GM12875 (cell line): Measurements from ENCODE around the gene HSF4.
"Not testable (repeated sequence)": the region's sequence is repeated elsewhere in the genome, so short reads cannot be mapped to it uniquely, and the experiment has no call there.

Experiments
- H3K4me3 ChIP-seq: one replicate; pipeline ENCODE4 v1.5.1; 2011; ENCODE audit warnings: low read depth, low read length, control low read depth
- TF ChIP-seq, protein P1 (sequence below): IDR thresholded peaks from 2 replicates; pipeline ENCODE4 v1.5.1; 2011; ENCODE audit warnings: low read depth, mild to moderate bottlenecking, control low read depth, inconsistent platforms, low read length, moderate library complexity, borderline replicate concordance; ENCODE audit not compliant: insufficient read depth

The HSF4 gene, protein sequence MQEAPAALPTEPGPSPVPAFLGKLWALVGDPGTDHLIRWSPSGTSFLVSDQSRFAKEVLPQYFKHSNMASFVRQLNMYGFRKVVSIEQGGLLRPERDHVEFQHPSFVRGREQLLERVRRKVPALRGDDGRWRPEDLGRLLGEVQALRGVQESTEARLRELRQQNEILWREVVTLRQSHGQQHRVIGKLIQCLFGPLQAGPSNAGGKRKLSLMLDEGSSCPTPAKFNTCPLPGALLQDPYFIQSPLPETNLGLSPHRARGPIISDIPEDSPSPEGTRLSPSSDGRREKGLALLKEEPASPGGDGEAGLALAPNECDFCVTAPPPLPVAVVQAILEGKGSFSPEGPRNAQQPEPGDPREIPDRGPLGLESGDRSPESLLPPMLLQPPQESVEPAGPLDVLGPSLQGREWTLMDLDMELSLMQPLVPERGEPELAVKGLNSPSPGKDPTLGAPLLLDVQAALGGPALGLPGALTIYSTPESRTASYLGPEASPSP

DNA sequence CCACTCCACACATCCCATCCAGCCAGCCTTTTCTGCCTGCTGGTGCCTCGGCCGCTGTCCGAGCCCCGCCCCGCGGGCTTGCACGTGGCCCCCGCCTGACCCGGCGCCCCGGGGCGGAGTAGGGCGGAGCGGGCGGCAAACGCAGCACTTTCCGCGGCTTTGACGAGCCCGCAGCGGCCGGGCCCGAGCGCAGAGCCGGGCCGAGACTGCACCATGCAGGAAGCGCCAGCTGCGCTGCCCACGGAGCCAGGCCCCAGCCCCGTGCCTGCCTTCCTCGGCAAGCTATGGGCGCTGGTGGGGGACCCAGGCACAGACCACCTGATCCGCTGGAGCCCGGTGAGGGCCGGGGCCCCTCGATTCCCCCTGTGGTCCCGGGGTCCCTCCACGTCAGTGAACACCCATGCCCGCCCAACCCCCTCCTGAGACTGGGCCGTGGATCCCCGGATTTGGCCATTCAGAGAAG is at the start of gene HSF4:
TSS of gene HSF4 (plus strand) at position 147 of the 463 bp plus-strand sequence. CDS start at position 214, 67 bp downstream.
- TF ChIP-seq, protein P1, sequence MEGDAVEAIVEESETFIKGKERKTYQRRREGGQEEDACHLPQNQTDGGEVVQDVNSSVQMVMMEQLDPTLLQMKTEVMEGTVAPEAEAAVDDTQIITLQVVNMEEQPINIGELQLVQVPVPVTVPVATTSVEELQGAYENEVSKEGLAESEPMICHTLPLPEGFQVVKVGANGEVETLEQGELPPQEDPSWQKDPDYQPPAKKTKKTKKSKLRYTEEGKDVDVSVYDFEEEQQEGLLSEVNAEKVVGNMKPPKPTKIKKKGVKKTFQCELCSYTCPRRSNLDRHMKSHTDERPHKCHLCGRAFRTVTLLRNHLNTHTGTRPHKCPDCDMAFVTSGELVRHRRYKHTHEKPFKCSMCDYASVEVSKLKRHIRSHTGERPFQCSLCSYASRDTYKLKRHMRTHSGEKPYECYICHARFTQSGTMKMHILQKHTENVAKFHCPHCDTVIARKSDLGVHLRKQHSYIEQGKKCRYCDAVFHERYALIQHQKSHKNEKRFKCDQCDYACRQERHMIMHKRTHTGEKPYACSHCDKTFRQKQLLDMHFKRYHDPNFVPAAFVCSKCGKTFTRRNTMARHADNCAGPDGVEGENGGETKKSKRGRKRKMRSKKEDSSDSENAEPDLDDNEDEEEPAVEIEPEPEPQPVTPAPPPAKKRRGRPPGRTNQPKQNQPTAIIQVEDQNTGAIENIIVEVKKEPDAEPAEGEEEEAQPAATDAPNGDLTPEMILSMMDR: no peak
- peak within 1 kb of the TSS; percentile 43 for H3K4me3 ChIP-seq

DNA sequence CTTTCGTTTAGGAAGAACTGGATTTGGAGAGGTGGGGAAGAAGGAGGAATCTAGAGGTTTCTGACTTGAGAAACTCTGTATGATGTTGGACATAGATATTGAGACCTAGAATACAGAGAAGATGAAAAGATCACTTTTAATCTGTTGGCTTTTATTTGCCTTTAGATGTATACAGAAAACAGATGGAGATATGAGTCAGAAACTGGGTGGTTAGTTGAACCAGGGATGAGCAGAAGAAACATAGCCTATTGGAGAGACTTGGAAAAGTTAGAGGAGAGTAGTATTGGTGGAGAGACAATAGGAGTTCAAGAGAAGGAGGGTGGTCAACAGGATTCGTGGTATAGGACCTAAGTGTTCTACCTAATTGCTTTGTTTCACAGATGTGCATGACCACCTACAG is 49.8 kb upstream of the HSF4 start:
- no peak overlapping the region for H3K4me3 ChIP-seq
- TF ChIP-seq, protein P1: no peak

DNA sequence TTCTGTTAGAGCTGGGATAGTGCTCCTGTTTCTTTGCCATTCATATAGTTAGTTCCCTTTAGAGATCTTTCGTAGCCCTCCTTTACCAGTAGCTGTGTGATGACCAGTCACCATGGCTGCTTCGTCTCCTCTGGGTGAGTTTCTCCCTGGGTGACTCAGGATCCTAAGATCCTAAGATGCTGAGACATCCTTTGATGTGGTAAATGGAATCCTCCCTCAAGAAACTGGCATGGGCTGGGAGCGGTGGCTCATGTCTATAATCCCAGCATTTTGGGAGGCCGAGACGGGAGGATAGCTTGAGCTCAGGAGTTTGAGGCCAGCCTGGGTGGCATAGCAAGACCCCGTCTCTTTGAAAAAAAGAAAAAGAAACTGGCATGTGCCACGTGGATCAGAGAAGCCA is 48.9 kb upstream of the HSF4 start:
- H3K4me3 ChIP-seq: no peak overlapping the region
- TF ChIP-seq, protein P1: no peak

DNA sequence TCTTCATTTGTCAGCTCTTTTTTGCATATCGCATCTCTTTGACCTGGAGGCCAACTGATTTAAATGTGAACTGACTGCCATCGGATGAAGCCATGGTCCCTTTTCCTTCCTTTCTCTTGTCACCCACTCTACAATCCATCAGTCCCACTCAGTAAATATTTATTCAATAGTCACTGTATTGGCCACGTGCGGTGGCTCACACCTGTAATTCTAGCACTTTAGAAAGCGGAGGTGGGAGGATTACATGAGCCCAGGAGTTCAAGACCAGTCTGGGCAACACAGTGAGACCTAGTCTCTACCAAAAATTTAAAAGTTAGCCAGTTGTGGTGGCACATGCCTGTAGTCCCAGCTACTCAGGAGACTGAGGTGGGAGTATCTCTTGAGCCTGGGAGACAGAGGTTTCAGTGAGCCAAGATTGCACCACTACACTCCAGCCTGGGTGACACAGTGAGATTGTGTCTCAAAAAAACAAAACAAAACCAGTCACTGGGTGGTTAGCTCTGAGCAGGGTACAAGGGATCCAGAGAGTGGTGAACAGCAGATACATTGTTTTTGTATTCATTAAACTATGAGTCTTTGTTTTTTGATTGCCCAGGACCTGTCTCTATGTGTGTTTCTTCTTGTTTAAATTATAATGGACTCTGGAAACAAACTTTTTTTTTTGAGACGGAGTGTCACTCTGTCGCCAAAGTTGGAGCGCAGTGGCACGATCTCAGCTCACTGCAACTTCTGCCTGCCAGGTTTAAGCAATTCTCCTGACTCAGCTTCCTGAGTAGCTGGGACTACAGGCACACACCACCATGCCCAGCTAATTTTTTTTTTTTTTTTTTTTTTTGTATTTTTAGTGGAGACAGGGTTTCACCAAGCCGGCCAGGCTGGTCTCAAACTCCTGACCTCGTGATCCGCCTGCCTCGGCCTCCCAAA is 47.9 kb upstream of the HSF4 start:
- TF ChIP-seq, protein P1: no peak
- no peak overlapping the region for H3K4me3 ChIP-seq

DNA sequence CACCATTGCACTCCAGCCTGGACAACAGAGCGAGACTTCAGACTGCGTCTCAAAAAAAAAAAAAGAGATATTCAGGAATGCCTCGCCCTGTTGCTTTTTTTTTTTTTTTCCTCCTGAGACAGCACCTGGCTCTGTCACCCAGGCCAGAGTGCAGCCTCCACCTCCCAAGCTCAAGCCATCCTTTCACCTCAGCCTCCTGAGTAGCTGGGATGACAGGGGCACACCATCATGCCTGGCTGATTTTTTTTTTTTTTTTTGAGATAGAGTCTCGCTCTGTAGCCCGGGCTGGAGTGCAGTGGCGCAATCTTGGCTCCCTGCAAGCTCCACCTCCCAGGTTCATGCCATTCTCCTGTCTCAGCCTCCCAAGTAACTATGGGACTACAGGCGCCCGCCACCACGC is 46.8 kb upstream of the HSF4 start:
- TF ChIP-seq, protein P1: no peak
- H3K4me3 ChIP-seq: no peak overlapping the region

DNA sequence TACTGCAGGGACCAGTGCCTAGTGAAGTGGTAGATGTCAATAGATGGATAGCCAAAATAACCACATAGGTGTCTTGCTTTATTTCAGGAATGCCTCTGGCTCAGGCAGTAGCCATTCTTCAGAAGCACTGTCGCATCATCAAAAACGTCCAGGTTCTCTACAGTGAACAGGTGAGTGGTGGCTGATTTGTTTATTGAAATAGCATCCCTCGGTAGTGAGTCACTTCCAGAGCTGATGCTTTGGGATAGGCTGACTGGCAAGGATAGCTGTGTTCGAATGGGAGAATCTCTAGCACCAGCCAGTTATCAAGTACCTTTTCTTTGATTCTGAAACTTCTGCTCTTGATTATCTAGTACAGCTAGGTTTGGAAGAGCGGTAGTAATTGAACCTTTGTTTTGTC is 44.5 kb upstream of the HSF4 start:
- no peak overlapping the region for H3K4me3 ChIP-seq
- TF ChIP-seq, protein P1: no peak

DNA sequence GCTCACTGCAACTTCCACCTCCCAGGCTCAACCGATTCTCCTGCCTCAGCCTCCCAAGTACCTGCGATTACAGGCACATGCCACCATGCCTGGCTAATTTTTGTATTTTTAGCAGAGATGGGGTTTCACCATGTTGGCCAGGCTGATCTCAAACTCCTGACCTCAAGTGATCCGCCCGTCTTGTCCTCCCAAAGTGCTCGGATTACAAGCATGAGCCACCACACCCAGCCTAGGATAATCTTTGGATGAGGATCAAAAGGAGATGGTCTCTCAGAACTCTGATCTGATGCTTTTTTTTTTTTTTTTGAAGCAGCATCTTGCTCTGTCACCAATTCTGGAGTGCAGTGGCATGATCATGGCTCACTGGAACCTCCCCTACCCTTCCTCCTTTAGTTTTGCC is 41.7 kb upstream of the HSF4 start:
- H3K4me3 ChIP-seq: not testable (repeated sequence)
